HG03103 (cell line): Measurements from ENCODE around the gene TMEM18.
"Not testable (repeated sequence)": the region's sequence is repeated elsewhere in the genome, so short reads cannot be mapped to it uniquely, and the experiment has no call there.

Experiments
- ATAC-seq: cut with Tn5 transposase; IDR thresholded peaks from one replicate; pipeline ENCODE4 v1.9.1; 2021; ENCODE audit warnings: low read depth; ENCODE audit not compliant: unreplicated experiment

TMEM18 gene

DNA sequence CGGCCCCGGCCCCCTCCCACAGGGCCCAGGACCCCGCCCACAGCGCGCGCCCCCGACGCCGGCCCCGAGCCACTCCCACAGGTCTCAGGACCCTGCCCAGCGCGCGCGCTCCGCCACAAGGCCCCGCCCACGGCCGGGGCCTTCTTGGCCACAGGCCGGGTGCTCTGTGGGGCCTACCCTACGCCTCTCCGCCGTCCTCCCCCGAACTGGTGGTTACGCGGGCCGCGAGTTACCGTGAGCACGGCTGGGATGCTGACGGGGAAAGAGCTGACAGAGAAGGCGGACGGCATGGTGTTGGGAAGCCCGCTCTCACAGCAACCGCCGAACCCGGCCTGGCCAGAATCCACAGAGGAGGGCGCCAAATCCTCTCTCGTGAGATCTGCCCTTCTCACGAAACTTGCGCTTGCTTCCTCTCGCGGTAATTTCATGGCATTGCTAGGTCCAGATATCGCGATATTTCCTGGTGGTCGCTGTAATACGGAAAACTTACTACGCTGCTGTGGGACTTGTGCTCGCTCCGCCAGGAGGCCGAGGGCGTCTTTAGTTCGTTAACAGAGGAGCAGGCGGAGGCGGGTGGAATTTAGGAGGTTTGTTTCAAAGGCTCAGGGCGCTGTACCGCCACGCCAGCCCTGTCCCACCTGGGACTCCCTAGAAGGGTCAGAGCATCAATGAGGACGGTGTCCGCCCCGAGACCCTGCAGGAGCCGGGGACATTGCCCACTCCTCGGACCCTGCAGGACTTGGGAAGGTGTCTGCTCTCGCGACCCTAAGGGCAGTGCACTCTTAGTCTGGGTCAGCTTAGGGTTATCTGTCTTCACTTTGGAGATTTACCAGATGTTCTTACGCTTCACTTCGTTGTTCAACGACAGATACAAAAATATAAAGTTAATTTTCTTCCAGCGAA, at the start of gene TMEM18:
TMEM18 (minus strand) TSS at position 351 of the 903 bp plus-strand sequence; CDS start at position 290, 61 bp downstream.
- ATAC-seq: peak; percentile 40

DNA sequence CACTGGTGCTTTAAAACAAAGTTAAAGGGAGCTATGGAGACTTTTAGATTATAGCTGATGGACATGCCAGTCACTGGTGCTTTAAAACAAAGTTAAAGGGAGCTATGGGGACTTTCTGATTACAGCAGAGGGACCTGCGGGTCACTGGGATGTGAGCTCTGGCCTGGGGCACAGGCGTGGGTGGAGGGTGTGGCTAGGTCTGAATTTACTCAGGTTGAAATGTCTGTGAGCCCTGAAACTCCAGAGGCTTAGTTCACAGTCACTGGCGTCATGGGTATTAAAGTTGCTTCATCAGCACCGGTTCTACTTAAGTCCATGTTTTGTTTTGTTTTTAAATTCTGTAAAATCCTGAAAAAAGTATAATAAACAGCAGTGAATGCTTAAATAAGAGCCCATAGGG, 49.0 kb upstream of the TMEM18 start:
- ATAC-seq: peak; percentile 70

DNA sequence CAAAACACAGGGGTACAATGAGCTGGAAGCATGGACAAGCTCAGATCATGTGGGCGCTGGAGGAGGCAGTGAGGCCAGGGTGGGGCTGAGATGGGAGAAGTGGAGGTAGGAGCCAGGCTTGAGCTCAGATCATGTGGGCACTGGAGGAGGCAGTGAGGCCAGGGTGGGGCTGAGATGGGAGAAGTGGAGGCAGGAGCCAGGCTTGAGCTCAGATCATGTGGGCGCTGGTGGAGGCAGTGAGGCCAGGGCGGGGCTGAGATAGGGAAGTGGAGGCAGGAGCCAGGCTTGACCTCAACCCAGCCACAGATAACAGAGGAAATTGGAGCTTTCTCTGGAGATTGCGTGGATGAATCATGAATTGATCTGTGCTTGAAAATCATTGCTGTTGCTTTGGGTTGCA, 48.3 kb upstream of the TMEM18 start:
- no peak for ATAC-seq

DNA sequence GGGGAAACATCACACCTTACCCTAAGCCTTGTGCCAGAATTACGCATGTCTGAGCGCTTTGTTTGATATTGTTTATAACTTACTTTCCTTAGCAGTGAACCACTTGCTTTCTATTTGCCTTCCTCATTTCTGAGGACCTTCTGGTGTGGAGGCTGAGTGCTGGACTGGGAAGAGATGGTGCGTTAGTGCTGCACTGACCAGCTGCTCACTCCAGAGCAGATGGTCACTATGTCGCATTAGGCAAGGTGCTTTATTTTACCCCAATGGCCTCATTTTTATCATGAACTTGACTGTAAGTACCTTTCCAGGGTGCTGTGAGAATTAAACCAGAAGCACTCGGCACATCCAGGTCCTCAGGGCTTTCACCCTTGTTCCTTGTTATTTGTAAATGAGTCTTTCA, 46.6 kb upstream of the TMEM18 start:
- ATAC-seq: no peak

DNA sequence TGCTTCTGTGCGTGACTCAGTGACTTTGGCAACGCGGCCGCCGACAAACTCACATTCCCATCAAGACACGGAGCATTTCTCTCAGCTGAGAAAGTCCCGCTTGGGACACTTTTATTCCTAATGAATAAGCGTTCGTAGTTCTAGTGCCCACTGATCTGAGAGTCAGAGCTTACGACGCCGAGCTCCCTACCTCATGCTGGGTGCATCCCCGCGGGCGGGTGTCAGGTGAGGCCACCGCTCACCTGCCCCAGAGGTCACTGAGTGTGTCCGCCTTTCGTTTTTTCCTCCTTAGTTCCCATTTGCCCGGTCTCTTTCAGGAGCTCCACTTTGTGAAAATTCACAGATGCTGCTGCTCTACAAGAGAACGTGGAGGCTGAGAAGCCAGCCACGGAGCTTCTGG, 43.6 kb upstream of the TMEM18 start:
- ATAC-seq: no peak

DNA sequence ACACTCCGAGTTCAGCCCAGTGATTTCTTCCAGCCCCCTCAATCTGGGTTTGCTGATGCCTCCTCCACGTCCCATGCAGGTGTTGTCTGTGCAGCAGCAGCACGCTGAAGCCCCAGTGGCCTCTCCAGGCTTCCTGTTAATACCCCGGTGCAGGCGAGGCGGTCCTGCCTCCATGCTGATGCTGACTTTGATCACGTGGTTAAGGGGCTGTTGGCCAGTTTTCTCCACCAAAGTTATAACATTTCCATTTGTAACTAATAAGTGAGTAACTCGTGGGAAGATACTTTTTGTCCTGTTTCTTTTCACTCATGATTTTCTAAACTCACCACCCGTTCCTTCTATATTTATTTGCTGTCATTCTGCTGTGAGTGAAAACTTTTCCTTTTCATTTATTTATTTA, 42.5 kb upstream of the TMEM18 start:
- ATAC-seq: no peak

- no peak for ATAC-seq
Observed at GRCh38 chr2:719191-719590, 42.0 kb upstream of the TMEM18 start.

- no peak for ATAC-seq
Observed at GRCh38 chr2:717661-718060, 40.5 kb upstream of the TMEM18 start.

DNA sequence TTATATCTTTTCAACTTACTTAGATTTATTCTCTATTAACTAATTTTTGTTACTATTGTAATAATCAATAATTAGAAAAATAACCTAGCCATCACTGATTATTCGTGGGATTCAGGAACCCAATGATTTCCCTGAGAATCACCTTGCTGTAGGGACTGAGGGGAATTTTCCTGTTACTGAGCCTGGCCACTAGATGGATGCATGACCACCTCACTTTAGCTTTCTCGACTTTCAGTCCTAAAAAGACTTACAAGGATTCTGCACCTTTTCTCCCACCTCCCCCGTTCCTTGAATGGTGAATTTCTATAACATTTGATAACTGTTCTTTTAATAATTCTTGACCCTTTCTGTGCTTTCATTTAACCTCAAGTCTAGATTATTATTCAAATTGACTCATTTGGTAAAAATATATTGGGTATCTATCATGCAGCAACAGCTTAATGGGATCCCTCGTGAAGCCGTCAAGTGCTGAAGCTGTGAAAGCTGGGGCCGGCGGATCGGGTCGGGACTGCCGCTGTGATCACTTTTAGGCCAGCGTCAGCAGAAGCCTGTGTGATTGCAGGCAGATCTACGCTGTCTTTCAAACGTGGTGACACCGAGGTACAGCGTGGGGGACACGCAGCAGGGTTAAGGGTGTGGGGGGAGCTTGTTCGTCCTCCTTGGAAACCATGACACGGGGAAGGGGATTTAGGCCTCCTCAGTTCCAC, 38.8 kb upstream of the TMEM18 start:
- no peak for ATAC-seq

- ATAC-seq: no peak
Observed at GRCh38 chr2:715038-715437, 37.8 kb upstream of the TMEM18 start.

- ATAC-seq: peak; percentile 90
Observed at GRCh38 chr2:714005-714741, 37.0 kb upstream of the TMEM18 start.

- ATAC-seq: no peak
Observed at GRCh38 chr2:710867-711665, 33.9 kb upstream of the TMEM18 start.

- ATAC-seq: no peak
Observed at GRCh38 chr2:709138-709765, 32.0 kb upstream of the TMEM18 start.

DNA sequence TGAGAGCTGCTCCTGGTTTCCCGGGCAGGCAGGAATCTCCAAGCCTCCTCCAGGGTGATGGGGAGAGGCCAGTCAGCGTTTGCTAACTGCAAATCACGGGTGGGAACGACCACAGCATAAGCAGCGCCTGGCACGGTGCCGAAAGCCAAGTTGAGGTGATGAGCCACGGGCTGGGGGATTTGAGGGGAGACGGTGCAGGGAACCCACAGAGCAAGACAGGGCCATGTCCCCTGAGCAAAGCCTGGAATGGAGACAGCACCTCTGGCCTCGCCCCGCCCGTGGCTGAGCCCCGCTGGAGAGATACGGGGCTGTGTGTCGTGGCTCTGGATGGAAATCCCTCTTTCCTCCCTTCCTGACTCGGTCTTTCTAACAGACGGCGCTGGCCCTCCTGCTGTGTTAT, 31.5 kb upstream of the TMEM18 start:
- no peak for ATAC-seq

DNA sequence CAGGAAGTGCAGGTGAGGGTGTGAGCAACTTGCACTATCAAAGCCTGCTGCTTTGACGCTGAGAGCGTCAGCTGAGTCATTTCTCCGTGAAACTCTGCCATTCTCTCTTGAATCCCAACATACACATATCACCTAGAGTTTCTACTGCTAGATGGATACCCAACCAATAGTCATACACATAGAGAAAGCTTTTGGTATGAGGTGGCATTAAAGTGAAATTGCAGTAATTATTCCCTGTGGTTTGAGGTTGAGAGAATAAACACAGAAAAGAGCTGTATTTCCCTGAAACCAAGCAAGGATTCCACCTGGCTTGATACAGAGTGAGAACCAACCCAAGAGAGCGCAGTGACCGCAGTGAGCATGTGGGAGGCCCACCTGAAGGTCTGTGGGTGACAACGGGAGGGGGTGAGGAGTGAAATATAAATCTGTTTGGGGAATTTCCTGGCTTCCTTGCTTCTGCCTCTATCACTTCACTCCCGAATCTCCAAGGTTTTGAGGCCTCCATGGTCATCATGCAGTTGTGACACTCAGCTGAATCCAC, 28.8 kb upstream of the TMEM18 start:
- ATAC-seq: peak; percentile 94

DNA sequence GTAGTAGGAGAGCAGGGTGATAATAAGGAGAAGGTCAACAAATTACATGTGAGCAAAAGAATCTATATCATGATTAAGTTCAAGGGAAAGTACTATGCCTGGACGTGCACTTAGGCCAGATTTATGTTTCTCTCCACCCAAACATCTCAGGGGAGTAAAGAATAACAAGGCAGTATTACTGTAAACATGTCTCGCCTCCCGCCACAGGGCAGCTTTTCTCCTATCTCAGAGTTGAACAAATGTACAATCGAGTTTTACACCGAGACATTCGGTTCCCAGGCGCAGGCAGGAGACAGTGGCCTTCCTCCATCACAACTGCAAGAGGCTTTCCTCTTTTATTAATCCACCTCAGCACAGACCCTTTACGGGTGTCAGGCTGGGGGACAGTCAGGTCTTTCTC, 25.6 kb upstream of the TMEM18 start:
- ATAC-seq: not testable (repeated sequence)

- ATAC-seq: no peak
Observed at GRCh38 chr2:696999-697627, 19.9 kb upstream of the TMEM18 start.

DNA sequence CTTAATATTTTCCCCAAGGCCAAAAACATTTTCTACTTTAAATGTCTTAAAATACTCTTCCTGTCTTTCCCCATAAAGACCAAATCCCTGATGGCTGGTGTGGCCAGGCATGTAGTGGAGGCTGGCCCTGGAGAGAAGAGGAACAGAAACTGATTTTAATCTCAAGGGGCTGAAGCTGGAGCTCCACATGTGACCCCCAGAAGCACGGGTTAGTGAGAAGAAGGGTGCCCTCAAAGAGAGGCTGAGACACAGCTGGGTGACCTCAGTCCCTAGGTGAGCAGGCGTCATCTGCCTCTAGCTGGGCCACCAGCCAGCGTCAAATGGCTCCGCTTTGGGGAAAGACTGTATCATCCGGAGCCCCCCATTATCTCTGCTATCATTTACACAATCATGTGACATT, 19.3 kb upstream of the TMEM18 start:
- peak; percentile 98 for ATAC-seq

- ATAC-seq: no peak
Observed at GRCh38 chr2:694906-695510, 17.8 kb upstream of the TMEM18 start.
